Jurkat, Clone E6-1 (cell line): ENCODE measurements around the gene TEDC1.

Experiments
- DNase-seq: peaks from one replicate; pipeline ENCODE4 v3.0.0-alpha.2; 2011; ENCODE audit warnings: low read depth, low spot score
- H3K4me3 ChIP-seq: 2 replicates; pipeline ENCODE4 v1.5.1; 2011; ENCODE audit warnings: mild to moderate bottlenecking, low read length, control low read depth, moderate library complexity

Gene TEDC1

DNA sequence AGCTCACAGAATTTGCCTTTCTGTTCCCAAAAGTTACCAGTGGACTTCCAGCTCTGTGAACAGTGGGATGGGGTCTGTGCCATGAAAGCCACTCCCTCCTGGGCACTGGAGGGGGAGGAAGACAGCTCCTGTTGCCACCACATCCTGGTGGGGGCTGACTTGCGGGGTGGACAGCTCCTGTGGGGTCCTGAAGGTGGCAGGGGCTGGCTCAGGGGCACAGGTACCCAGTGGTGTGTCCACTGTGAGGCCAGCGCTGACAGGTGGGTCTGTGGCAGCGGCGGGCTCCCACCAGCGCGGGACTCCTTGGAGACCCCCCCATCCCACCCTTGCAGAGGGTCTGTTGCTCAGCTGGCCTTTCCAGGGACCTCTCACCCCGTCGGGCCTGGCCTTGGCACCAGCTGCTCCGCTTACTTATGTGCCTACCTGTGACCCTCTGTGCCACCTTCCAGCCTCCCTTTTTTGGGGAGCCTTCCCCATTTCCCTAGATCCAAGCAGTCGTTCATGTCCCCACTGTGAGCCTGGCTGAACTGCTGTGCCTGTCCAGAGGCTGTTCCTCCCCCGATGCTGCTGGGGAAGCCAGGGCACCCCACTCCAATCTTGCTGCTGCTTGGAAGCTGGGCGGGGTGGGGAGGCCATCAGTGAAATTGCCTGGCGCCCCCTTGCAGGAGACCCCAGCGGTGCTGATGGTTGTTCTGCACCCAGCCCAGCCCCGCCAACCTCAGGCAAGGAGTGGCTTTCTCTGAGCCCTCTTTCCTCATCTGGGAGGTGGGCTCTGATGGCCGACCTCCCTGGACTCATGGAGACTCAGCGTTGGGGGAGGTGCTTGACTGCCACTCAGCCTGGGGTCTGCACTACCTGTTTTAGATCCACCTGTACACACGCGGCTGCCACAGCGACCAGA is 2.2 kb downstream of the TEDC1 start:
- DNase-seq = no peak
- no peak overlapping the region for H3K4me3 ChIP-seq

DNA sequence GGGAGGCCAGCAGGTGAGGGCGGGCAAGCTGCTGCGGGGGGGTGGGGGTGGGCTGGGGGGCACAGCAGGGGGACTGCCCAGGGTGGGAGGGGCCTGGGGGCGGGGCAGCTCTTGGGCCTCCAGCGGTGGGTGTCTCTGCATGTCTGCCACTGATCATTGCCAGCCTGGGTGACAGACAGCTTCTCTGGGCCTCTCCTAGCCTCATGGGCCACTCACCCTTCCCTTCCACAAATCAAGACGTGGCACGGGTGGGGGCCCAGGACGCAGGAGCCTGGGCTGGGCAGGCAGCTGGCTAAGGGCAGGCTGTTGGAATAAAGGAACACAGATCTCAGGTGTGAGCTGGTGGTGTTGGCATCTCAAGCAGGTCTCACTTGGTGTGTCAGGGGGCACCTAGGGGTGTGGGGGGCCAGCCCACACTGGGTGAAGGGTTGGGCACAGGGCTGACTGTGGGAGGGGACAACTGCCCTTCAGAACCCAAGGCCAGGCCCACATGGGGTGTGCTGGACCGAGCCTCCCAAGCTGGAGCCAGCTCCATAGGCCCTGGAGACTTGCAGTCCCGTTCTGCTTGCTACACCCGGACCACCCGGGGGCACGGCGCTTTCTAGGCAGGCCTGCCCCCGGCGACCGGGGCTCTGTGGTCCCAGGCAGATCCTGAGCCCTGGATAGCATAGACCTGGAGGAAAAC is 3.0 kb downstream of the TEDC1 start:
- DNase-seq = no peak

DNA sequence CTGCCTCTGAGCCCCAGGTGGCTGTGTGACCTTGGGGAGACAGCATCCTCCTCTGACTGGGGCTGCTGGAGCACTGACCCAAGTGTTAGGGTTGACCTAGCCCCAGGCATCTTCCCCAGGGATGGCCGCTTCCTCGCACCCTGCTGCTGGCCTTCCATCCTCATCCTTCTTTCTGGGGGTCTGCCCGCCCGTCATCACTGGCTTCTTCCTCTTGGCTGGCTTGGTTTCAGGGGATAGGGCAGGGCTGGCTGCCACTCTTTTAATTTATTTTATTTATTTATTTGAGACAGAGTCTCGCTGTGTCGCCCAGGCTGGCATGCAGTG is 3.5 kb downstream of the TEDC1 start:
- H3K4me3 ChIP-seq = no peak overlapping the region
- DNase-seq = no peak

More for the DNA sequence above, 3.0 kb downstream of the TEDC1 start:
- no peak overlapping the region for H3K4me3 ChIP-seq

DNA sequence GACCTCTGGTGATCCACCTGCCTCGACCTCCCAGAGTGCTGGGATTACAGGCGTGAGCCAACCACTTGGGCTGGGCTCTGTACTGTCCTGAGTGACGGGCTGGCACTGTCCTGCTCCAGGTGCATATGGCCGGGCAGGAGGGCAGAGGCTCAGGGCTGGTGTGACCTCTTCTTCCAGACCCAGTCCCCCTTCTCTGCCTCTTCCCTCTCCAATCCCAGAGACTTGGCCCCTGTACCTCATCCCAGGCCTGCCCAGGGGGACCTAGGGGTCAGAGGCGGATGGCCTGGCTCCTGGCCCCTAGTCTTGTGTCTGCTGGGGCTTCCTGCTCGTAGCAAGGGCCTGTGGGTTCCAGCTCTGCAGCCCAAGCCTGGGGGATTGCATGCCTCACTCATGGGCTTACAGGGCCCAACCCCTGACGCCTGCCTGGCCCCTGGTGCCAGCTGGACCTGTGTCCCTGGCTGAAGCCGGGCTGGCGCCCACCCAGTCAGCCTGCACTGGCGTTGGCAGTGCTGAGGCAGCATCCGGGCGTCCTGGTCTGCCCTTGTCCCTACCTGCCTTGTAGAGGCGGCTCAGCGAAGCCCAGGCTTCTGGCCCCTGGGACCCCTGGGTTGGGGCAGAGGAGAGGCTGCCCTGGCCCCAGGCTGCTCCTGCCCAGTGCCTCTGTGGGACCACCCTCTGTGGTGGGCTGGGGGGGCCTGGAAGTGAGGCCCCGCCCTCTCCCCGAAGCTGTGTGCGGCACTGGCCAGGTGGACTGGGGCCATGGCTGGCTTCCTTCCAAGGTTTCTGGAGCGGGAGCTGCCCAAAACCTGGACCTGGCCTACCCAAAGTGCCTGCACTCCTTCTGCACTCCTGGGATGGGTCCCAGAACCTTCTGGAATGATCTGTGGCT is 4.3 kb downstream of the TEDC1 start:
- DNase-seq = no peak
- H3K4me3 ChIP-seq = no peak overlapping the region

DNA sequence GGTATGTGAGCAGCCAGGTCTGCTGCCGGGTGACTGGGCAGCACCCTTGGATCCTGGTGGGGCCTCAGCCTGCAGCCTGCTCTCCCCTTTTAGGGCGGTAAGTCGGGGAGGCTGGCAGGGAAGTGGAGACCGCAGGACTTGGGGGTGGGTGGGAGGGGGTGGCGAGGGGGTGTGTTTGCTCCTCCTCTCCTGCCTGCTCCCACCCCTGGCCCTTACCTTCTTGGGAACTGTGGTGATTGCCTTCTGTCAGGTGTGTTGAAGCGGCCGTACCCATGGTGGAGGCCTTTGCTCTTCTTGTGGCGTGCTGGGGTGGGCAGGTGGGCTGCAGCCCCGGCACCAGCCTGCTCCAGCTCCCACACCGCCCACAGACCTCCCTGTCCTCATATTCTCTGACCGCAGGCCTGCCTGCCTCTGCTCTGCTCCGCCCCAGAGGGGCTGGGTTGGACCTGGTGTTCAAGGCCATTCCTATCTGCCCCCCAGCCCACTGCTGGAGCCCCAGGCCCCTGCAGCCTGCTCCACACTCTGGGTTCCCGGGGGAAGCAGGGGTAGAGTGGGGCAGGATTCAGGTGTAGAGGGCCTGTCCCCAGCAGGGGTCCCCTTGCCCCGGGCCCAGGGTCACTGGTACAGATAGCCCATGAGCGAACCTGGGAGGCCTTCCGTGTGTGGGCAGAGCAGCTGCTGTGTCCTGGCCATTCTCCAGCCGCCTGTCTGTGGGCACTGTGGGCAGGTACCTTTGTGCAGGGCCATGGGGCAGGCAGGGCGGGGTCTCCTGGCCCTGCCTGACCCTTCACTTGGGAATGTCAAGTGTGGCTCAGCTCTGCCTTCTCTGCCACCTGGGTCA is 5.2 kb downstream of the TEDC1 start:
- no peak for DNase-seq
- no peak overlapping the region for H3K4me3 ChIP-seq

DNA sequence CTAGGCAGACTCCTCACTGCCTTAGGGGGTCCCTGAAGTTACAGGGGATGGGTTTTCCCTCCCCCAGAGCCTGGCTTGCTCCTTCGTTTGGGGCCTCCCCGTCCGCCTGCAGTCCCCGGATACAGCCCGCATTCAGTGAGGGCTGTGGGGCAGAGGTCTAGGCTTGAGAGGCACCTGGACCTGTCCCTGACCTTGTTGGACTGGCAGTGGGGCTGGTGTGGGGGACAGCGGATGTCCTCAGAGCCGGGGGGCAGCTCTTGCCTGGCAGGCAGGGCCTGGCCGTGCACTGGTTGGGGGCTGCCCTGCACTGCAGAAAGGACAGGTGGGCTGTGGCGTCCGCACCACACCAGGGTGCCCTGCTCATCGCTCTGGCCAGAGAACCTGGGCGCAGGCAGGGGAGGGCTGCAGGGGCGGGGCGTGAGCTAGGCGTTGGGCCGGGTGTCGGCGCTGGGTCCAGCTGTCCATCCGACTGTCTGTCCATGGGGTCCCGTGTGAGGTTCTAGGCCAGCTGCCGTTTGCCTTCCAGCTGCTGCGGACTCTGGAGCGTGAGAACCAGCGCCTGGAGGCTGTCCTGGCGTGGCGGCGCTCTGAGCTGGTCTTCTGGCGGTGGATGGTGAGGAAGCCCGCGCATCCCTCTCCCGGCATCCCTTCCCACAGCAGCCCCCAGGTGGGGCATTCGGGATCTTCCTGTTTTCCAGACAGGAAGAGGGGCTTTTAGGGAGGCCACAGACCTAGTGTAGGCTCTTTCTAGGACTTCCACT is 6.0 kb downstream of the TEDC1 start:
- H3K4me3 ChIP-seq = no peak overlapping the region
- DNase-seq = no peak

DNA sequence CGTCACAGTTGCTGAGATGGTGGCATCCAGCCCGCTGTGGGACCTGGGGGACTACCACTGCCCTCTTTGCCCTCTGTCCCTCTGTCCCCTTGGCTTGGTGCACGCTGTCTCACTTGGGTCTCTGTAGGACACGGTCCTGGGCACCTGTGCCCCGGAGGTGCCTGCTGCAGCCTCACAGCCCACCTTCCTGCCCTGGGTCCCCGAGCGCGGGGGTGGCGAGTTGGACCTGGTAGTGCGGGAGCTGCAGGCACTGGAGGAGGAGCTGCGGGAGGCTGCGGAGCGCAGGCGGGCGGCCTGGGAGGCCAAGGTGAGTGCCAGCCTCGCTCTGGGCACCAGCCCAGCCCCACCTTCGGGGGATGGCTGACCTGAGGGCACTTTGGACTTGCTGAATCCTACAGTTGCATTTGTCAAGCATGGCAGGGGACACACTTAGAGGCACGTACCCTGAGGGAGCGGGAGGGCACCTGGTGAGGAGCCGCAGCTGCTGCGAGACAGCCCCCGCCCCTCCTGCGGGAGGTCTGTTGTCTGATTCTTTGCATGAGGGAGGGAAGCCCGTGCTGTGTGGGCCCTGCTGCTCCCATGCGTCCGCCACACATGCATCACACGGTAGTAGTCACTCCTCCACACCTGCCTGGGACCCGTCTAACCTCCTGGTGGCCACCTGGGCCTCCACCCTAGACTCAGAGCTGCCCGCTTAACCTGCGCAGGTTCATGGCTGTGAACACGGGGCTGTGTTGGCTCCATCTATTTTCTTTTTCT is 6.8 kb downstream of the TEDC1 start:
- no peak overlapping the region for H3K4me3 ChIP-seq
- no peak for DNase-seq

DNA sequence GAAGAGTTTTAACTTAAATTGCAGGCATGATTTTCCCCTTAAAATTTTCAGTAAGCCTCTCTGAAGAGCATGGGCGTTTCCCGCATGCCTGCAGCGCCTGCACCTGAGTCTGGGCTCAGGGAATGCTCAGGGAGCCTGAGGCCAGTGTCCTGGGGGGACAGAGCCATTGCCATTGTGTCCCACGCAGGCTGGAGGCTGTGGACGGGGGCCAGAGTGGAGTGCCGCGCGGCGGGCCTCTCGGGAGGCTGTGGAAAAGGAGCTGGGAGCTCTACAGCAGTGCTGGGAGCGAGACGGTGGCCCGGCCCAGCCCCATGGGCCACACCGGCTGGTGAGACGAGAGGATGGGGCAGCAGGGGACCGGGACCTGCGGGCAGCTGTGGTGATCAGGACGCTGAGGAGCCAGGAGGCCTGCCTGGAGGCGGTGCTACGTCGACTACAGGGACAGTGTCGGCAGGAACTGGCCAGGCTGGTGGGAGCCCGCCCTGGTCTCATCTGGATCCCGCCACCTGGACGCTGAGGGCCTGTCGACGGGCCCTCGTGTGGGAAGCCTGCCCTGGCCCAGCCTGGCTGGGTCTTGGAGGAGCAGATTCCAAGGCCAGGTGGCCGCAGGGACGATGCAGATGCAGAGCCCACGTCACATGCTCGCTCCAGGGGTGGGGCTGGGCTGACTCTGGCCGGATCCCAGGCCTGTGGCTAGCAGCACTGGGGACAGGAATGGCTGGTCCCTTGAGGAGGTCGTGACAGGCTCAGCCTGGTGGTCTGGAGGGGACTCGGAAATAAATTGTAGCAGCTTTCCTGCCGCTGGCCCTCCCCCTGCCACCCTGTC is 7.6 kb downstream of the TEDC1 start:
- no peak for DNase-seq
- H3K4me3 ChIP-seq = no peak overlapping the region

DNA sequence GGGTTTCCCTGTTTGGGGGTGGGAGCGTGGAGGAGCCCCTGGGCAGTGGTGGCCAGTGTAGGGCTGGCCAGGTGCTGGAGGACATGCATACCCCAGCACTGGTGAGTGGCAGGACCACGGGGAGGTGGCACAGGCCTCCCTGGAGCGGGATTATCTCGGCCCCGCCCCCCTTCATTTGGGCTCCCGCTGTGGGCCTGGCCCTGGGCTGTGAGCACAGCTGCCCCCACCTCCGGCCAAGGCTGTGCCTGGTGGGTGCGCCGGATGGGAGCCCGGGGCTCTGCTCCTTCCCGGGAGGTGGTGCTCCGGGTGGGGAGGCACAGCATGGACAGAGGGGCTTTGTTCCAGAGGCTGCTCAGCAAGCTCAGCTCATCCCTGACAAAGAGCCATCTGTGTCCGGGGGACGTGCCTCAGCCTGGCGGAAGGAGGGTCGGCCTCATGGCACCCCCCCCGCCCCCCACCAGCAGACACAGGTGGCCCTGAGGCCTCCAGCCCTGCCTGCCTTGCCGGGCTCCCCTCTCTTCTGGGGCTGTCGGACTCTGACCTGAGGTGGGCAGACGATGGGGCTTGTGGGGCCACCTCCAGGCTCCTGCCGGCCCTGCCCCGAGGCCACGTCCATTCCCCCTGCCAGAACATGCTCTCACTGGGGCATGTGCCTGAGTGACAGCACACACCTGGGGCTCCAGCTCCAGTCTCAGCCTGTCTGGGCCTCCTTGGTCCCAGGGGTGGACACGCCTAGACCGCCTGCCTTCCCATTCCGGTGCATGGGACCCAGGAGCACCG is 8.4 kb downstream of the TEDC1 start:
- no peak for DNase-seq
- H3K4me3 ChIP-seq = no peak overlapping the region

DNA sequence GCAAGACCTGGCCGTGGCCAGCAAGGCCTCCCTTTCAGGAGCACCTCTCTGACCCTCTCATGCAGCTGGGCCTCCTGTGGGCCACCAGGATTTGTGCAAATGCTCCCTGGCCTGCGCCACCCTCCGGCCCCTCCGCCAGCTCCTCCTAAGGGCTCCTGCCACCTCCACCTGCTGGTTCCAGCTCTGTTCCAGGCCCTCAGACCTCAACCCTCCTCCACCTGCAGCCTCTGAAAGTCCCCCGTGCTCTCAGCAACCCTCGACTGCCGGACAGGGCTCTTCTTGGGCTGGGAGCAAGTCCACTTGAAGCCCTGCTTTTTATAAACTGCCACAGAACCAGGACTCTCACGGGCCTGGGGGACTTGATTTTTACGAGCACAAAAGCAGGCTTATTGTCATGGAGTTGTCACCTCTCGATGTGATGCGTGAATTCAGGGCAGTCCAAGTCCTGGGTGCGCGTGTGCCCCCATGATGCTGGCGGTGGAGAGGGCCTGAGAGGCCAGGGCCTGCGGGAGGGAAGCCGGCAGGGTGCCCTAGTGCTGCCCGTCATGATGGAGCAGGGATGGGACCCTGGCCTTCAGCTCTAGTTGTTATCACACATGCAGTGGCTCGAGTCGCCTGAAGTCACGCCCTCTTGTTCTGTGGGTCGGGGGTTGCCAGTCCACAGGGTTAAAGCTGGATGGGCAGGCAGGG is 9.1 kb downstream of the TEDC1 start:
- no peak overlapping the region for H3K4me3 ChIP-seq
- no peak for DNase-seq

DNA sequence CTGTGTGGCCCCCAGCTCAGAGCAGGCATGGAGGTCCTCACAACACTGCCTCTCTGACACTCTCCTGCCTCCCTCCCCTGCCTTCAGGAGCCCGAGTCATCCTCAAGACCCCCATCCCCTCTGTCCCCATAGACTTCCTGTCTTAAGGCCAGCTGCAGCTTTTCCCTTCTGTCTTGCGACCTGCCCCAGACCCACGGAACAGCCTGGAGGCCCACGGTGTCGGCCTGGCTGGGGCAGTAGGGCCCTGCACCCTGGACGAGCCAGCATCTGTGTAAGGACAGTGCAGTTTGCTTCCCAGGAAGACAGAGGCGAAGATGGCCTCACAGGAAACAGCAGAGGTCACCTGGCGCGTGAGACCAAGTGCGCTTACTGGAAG is 9.7 kb downstream of the TEDC1 start:
- no peak for DNase-seq
- H3K4me3 ChIP-seq = no peak overlapping the region

DNA sequence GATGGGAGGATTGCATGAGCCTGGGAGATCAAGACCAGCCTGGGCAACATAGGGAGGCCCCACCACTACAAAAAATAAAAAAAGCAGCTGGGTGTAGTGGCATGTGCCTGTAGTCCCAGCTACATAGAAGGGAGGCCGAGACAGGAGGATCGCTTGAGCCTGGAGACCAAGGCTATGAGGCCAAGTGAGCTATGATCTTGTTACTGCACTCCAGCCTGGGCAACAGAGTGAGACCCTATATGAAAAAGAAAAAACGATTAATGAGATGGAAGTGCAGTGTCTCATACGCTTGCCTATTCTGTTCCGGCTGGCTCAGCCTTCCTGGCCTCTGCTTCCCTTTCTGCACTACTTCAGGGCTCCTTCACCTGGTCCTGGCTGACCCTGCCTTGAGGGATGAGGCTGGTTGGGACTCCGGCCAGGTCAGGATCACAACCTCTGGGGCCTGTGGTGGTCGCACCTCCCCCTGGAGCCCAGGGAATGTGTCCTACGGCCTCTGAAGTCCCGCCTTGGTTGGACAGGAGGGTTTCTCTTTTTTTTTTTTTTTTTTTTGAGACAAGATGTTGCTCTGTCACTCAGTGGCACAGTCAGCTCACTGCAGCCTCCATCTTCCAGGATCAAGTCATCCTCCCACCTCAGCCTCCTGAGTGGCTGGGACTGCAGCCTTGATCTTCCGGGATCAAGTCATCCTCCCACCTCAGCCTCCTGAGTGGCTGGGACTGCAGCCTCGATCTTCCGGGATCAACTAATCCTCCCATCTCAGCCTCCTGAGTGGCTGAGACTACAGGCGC is 10.7 kb downstream of the TEDC1 start:
- no peak overlapping the region for H3K4me3 ChIP-seq
- no peak for DNase-seq

DNA sequence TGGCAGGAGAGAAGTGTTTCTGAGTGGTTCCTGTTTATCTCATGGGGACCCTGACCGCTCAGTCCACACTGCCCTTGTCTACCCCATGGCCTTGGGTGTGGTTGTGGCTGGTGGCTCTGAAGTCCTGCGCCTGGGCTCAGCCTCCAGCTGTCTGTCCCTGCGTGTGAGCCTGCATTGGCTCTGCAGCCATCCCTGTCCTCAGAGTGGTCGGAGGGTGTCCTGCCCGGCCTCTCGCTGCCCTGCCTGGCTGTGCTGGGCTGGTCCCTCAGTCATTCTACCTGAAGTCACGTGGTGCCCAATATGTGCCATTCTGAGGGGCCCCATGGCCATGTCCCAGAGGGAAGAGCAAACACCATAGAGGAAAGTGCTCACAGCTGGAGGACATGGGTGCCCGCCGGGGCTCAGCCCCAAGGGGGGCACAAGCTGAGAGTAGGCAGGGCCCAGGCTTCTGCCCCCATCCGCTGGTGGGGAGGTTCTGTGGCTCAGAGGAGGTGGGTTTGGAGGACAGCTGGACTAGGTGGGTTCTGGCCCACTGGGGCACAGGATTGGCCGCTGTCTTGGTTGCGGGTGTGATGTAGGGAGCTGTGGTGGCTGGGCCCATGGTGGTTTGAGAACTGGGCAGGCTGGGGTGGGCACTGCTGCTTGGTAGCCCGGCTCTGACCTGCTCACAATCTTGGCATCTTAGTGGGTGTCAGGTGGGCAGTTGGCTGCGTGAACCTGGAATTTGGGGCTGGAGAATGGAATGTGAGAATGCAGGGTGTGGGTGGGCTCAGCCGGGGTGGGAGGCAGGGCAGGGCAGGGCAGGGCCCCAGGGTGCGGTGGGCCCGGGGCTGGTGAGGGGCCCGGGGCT is 11.6 kb downstream of the TEDC1 start:
- H3K4me3 ChIP-seq = no peak overlapping the region
- DNase-seq = no peak

DNA sequence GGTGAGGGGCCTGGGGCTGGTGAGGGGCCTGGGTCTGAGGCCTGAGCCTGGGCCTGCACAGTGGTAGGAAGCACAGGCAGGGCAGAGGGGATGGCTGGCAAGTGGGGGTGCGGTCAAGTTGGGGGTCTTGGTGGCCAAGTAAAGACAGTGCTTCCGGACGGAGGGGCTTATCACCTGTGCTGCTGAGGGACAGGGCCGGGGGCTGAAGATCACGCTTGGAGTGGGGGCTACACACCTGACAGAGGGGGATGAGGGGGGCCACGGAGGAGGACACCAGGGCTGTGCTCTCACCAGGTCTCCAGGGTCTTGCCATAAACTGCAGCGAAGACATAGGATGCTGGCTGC is 12.2 kb downstream of the TEDC1 start:
- DNase-seq = no peak
- H3K4me3 ChIP-seq = no peak overlapping the region
